Peyer's patch (tissue), 4 donors: ENCODE results near the gene WDR1.

ENCODE experiments used
- CTCF ChIP-seq, 6 experiments: fragments of 450-650 bp in 4 of 6; fragments of 200-600 bp in 2 of 6; sonication (generic) in 1 of 6; IDR thresholded peaks; one replicate each; pipeline ENCODE4 v1.5.1; 2017 to 2019; ENCODE audit warnings: antibody characterized with exemption in 6 of 6, mild to moderate bottlenecking in 3 of 6, moderate library complexity in 1 of 6
- POLR2A ChIP-seq, 2 donors: fragments of 450-650 bp; IDR thresholded peaks; one replicate each; pipeline ENCODE4 v1.5.1; 2017; ENCODE audit warnings: antibody characterized with exemption in 2 of 2, mild to moderate bottlenecking in 2 of 2, moderate library complexity in 2 of 2

DNA sequence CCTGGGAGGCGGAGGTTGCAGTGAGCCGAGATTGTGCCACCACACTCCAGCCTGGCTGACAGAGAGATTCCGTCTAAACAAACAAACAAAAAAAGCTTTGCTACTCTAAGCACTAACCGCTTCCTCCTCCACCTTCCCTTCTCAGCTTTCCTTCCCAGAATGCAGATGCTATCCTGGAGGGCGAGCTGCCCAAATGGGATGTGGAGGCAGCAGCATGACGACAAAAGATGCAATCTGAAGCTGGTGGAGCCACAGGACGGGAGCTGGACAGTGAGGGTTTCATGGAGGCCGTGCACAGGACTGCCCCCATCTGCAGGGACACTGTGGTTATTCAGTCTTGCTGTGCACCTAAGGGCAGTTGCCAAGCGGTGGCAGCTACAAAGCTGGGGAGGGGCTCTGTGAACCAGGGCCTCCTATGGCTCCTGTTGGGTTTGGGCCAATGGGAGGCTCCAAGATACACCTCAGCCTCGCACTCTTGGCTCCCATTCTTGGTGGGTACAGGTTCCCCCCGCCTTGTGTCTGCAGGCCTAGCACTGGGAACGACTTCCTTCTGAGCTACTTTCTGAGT is 47.4 kb downstream of the WDR1 start:
- TF ChIP-seq POLR2A (IDR thresholded peaks at IDR 0.05) (no peak), CTCF (IDR thresholded peaks at IDR 0.05) (no peak)
